K562 (cell line): Measurements from ENCODE around the gene INPP4B. TPM values are rescaled to one million over a fixed set of nuclear protein-coding genes. Genes with fewer than 3 reads are reported as not detected.

ENCODE experiments used
- ATAC-seq: fragments of 200-7000 bp; cut with Tn5 transposase; 3 replicates; pipeline ENCODE4 v1.9.1; 2020; ENCODE audit warnings: moderate library complexity
- BruUV-seq: library from RNA; stranded (reverse); fragments of 400-500 nt; replicated peaks from 2 replicates; lab custom pipeline; 2021; lab: Mats Ljungman, UMichigan
- CTCF ChIA-PET: fragments of 300-600 bp; formaldehyde crosslinking; extraction: SDS; loops from one replicate; lab custom pipeline; 2021; ENCODE audit warnings: low intra/inter-chr PET ratio; lab: Yijun Ruan, JAX
- POLR2A ChIA-PET: fragments of 300-600, 350-650 bp; sonication (Branson Sonifier 250); formaldehyde crosslinking; extraction: SDS; loops from one replicate; lab custom pipeline; 2021; ENCODE audit warnings: antibody characterized with exemption, inconsistent platforms; lab: Yijun Ruan, JAX
- DNase-seq, 4 experiments: peaks; one replicate each; pipeline versions ENCODE4 v3.0.0 to v3.0.0-alpha.2; 2011 to 2018; ENCODE audit warnings: low spot score in 3 of 4, mixed read lengths in 3 of 4; ENCODE audit errors: extremely low read depth in 1 of 4
- FAIRE-seq: peaks from 2 replicates; lab custom pipeline; 2011; peaks lifted over from hg19 to GRCh38; lab: Jason Lieb, UNC
- H2AFZ ChIP-seq: 2 replicates; pipeline ENCODE4 v1.6.0; 2011; ENCODE audit warnings: low read depth, low read length, control low read depth, inconsistent platforms
- H3K27ac ChIP-seq: fragments of 200-600 bp; 3 replicates; pipeline ENCODE4 v1.8.0; 2011; ENCODE audit warnings: low read depth, mild to moderate bottlenecking, control low read depth, inconsistent platforms, low read length, moderate library complexity, mixed read lengths; ENCODE audit errors: extremely low read depth
- H3K27me3 ChIP-seq, 2 experiments: fragments of 300-600 bp in 1 of 2; 2 replicates in 1 of 2; 3 replicates in 1 of 2; pipeline versions ENCODE4 v1.6.0 to v1.8.0; 2011; ENCODE audit warnings: inconsistent platforms in 2 of 2, low read length in 2 of 2, mild to moderate bottlenecking in 1 of 2, mixed read lengths in 1 of 2, moderate library complexity in 1 of 2; ENCODE audit not compliant: control insufficient read depth in 2 of 2, insufficient read depth in 2 of 2
- H3K36me3 ChIP-seq: fragments of 300-600 bp; 3 replicates; pipeline ENCODE4 v1.8.0; 2011; ENCODE audit warnings: mild to moderate bottlenecking, low read length, inconsistent platforms; ENCODE audit not compliant: control insufficient read depth, insufficient read depth
- H3K4me1 ChIP-seq, 2 experiments: fragments of 200-600 bp in 1 of 2; replicated peaks in 1 of 2; 2 replicates in 1 of 2; 3 replicates in 1 of 2; pipeline versions ENCODE4 v1.5.1 to v1.8.0; 2011; ENCODE audit warnings: inconsistent platforms in 2 of 2, low read length in 2 of 2, mild to moderate bottlenecking in 1 of 2, mixed read lengths in 1 of 2, moderate library complexity in 1 of 2; ENCODE audit not compliant: control insufficient read depth in 2 of 2, insufficient read depth in 2 of 2
- H3K4me2 ChIP-seq: 2 replicates; pipeline ENCODE4 v1.6.1; 2011; ENCODE audit warnings: low read length, control low read depth, inconsistent platforms, mixed read lengths; ENCODE audit not compliant: insufficient read depth
- H3K4me3 ChIP-seq: fragments of 200-600 bp; sonication (generic), shearing (Covaris generic); 2 replicates; pipeline ENCODE4 v1.5.1; 2016; ENCODE audit warnings: control low read depth, inconsistent platforms
- H3K79me2 ChIP-seq: fragments of 200-600 bp; 3 replicates; pipeline ENCODE4 v1.8.0; 2011; ENCODE audit warnings: low read length, inconsistent platforms; ENCODE audit not compliant: control insufficient read depth, insufficient read depth
- H3K9ac ChIP-seq, 2 experiments: 2 replicates each; pipeline versions ENCODE4 v1.6.0 to v1.6.1; 2011; ENCODE audit warnings: low read depth in 2 of 2, low read length in 2 of 2, control low read depth in 1 of 2, inconsistent platforms in 1 of 2, mild to moderate bottlenecking in 1 of 2, mixed read lengths in 1 of 2; ENCODE audit not compliant: insufficient read depth in 1 of 2
- H3K9me1 ChIP-seq: one replicate; pipeline ENCODE4 v1.6.0; 2011; ENCODE audit warnings: inconsistent platforms, mild to moderate bottlenecking, low read length, moderate library complexity; ENCODE audit not compliant: control insufficient read depth, insufficient read depth
- H3K9me3 ChIP-seq: replicated peaks from 2 replicates; pipeline ENCODE4 v1.5.1; 2011; ENCODE audit warnings: low read depth, low read length, inconsistent platforms; ENCODE audit not compliant: control insufficient read depth, insufficient read depth
- H4K20me1 ChIP-seq: replicated peaks from 2 replicates; pipeline ENCODE4 v1.6.1; 2011; ENCODE audit warnings: low read length, inconsistent platforms, mixed read lengths; ENCODE audit not compliant: control insufficient read depth, insufficient read depth
- ARNT ChIP-seq, 2 experiments: fragments of 450-650 bp; IDR thresholded peaks; 2 replicates each; pipeline ENCODE4 v1.6.1; 2016; ENCODE audit warnings: mild to moderate bottlenecking in 1 of 2
- BRF1 ChIP-seq: IDR thresholded peaks from 3 replicates; pipeline ENCODE4 v1.6.1; 2011; ENCODE audit warnings: borderline replicate concordance, mild to moderate bottlenecking; ENCODE audit not compliant: insufficient read length; ENCODE audit errors: extremely low read depth
- CBX5 ChIP-seq: IDR thresholded peaks from 2 replicates; pipeline ENCODE4 v1.6.1; 2014; ENCODE audit warnings: low read depth, borderline replicate concordance
- DDX20 ChIP-seq: fragments of 450-650 bp; IDR thresholded peaks from 2 replicates; pipeline ENCODE4 v1.6.1; 2016; ENCODE audit warnings: missing genetic modification characterization, low read depth, mild to moderate bottlenecking, missing compliant biosample characterization, moderate library complexity
- ETS2 ChIP-seq: IDR thresholded peaks from 2 replicates; pipeline ENCODE4 v1.6.1; 2016; ENCODE audit warnings: borderline replicate concordance, missing genetic modification characterization, mild to moderate bottlenecking, moderate library complexity, missing compliant biosample characterization; ENCODE audit not compliant: poor library complexity, severe bottlenecking
- KAT7 ChIP-seq: sonication (generic); formaldehyde crosslinking; IDR thresholded peaks from 2 replicates; pipeline ENCODE4 v1.8.0; 2022; ENCODE audit warnings: missing genetic modification reagents, mild to moderate bottlenecking, borderline replicate concordance
- KLF16 ChIP-seq: IDR thresholded peaks from 2 replicates; pipeline ENCODE4 v1.6.1; 2016; ENCODE audit warnings: antibody characterized with exemption
- MBD2 ChIP-seq: sonication (generic); IDR thresholded peaks from 2 replicates; pipeline ENCODE4 v1.6.1; 2016; ENCODE audit warnings: low read depth, borderline replicate concordance
- SMARCB1 ChIP-seq: IDR thresholded peaks from 2 replicates; pipeline ENCODE4 v1.6.1; 2011; ENCODE audit warnings: improper control_type of control experiment, low read depth; ENCODE audit not compliant: insufficient read length
- TAF15 ChIP-seq: fragments of 200-400 bp; formaldehyde crosslinking; IDR thresholded peaks from 2 replicates; pipeline ENCODE4 v1.6.1; 2017; ENCODE audit warnings: mild to moderate bottlenecking, low read depth, low read length, moderate library complexity
- TCFL5 ChIP-seq: fragments of 250-450 bp; sonication (Bioruptor Pico); conservative IDR thresholded peaks from 2 replicates; pipeline ENCODE4 v1.6.1; 2021; ENCODE audit warnings: mild to moderate bottlenecking, moderate library complexity, matching md5 sums
- TFE3 ChIP-seq: fragments of 450-650 bp; formaldehyde crosslinking; IDR thresholded peaks from 2 replicates; pipeline ENCODE4 v1.4.0; 2020; ENCODE audit warnings: mild to moderate bottlenecking, mixed read lengths
- TRIM24 ChIP-seq, 2 experiments: fragments of 450-650 bp; IDR thresholded peaks; 2 replicates each; pipeline ENCODE4 v1.6.1; 2016
- U2AF1 ChIP-seq: fragments of 200-400 bp; formaldehyde crosslinking; optimal IDR thresholded peaks from 2 replicates; pipeline ENCODE3; 2017; ENCODE audit warnings: mild to moderate bottlenecking, low read depth, low read length, moderate library complexity
- ZNF398 ChIP-seq: fragments of 250-450 bp; sonication (Bioruptor Pico); IDR thresholded peaks from 2 replicates; pipeline ENCODE4 v1.8.0; 2021; ENCODE audit warnings: moderate library complexity, mild to moderate bottlenecking, inconsistent platforms
- ZNF785 ChIP-seq: fragments of 250-450 bp; sonication (Bioruptor Pico); IDR thresholded peaks from 2 replicates; pipeline ENCODE4 v1.4.0; 2020; ENCODE audit warnings: mild to moderate bottlenecking
- WGBS: fragments of 100-300 bp; shearing (Covaris generic); methylation state at CpG from one replicate; pipeline ENCODE4 v1.1.6; 2016; ENCODE audit warnings: low coverage, mixed read lengths; ENCODE audit not compliant: insufficient coverage; ENCODE audit errors: missing lambda C conversion rate; 5-methylcytosine and 5-hydroxymethylcytosine counted together
- in situ Hi-C: fragments of 300-500 bp; cut with MboI; formaldehyde crosslinking; loops from 4 replicates; pipeline ENCODE4 v1.15.0; 2018; ENCODE audit warnings: inconsistent platforms, mixed read lengths
- intact Hi-C: fragments of 100-400 bp; cut with micrococcal nuclease; formaldehyde crosslinking; loops from 2 replicates; pipeline ENCODE4 v1.14.2; 2022
- polyA plus RNA-seq, 8 experiments: library from polyadenylated mRNA; depleted of rRNA in 4 of 8; stranded (reverse) in 5 of 8; unstranded in 3 of 8; fragments of >200 nt; fragmentation: Nextera tagmentation in 2 of 8; fragmentation: Illumina TruSeq in 1 of 8; extraction: Ambion mirVana in 2 of 8; extraction: Trizol in 1 of 8; gene quantifications; 2 replicates each; pipeline versions ENCODE4 v1.2.1 to v1.2.3, GENCODE V29; 2011 to 2014; ENCODE audit warnings: inconsistent platforms in 1 of 8, missing spikeins in 1 of 8
- total RNA-seq, 7 experiments: library from RNA; depleted of rRNA in 6 of 7; stranded (reverse); fragments of >200 nt in 6 of 7; fragmentation: Illumina TruSeq in 2 of 7; extraction: Trizol in 2 of 7; gene quantifications; 2 replicates each; pipeline versions ENCODE4 v1.2.1 to v1.2.3, GENCODE V29; 2011 to 2021; ENCODE audit warnings: low replicate concordance in 1 of 7

INPP4B gene
- total and polyA plus RNA-seq, 9 of the 15 experiments (the other 6 are each of a cell fraction or from before 2014, with no cell fraction given) = 0.04 to 0.11 TPM; not detected in 7

GRCh38 chr4:142557239-142557801 lies 288.8 kb downstream of the INPP4B start (continued):
- TF ChIP-seq ZNF398 = no peak
- no peak for TF ChIP-seq ETS2 (tag)
- no peak for TF ChIP-seq ARNT (IDR thresholded peaks at IDR 0.05)

GRCh38 chr4:142556570-142557238 lies 289.4 kb downstream of the INPP4B start:
- no peak for FAIRE-seq
- no peak overlapping the region for H3K4me3 ChIP-seq
- ChIA-PET POLR2A (no interaction called here), CTCF (no interaction called here)
- ATAC-seq = no peak
- H3K79me2 ChIP-seq = no peaks in the 10 kb centered on the region
- no peaks in the 10 kb centered on the region for H3K9me3 ChIP-seq
- intact Hi-C loops = no loop called here
- H3K4me1 ChIP-seq = no peaks in the 10 kb centered on the region
- in situ Hi-C loops = no loop called here
- no peaks in the 10 kb centered on the region for H3K27me3 ChIP-seq
- H3K9me1 ChIP-seq = no peaks in the 10 kb centered on the region
- BruUV-seq = no TSS peak
- H4K20me1 ChIP-seq = no peaks in the 10 kb centered on the region
- H3K9ac ChIP-seq = no peak overlapping the region
- H3K4me2 ChIP-seq = no peak overlapping the region
- H3K27ac ChIP-seq = no peak overlapping the region
- DNase-seq = no peak
- H2AFZ ChIP-seq = no peak overlapping the region
- H3K36me3 ChIP-seq = no peaks in the 10 kb centered on the region
- WGBS = 0% methylated on average over 9 of the region's 9 CpGs
- no peak for TF ChIP-seq DDX20 (tag)
- TF ChIP-seq TRIM24 (IDR thresholded peaks at IDR 0.05) = no peak
- no peak for TF ChIP-seq CBX5
- TF ChIP-seq TFE3 (CRISPR knock-in tag) = no peak
- no peak for TF ChIP-seq TAF15
- TF ChIP-seq U2AF1 = no peak
- TF ChIP-seq ZNF398 = no peak
- no peak for TF ChIP-seq MBD2
- no peak for TF ChIP-seq KLF16
- no peak for TF ChIP-seq ZNF785
- TF ChIP-seq BRF1 = no peak
- TF ChIP-seq TCFL5 (CRISPR knock-in tag) = no peak
- TF ChIP-seq SMARCB1 = no peak
- no peak for TF ChIP-seq KAT7 (CRISPR knock-in tag)
